C4-2B (cell line): ENCODE results near the gene YPEL4.

Experiments
- H3K27ac ChIP-seq: fragments of 450-650 bp; 2 replicates; pipeline ENCODE4 v1.5.1; 2017
- ZFX ChIP-seq: fragments of 450-650 bp; IDR thresholded peaks from 2 replicates; pipeline ENCODE4 v1.6.1; 2017
- TF ChIP-seq, protein P1 (sequence below): fragments of 450-650 bp; conservative IDR thresholded peaks from 2 replicates; pipeline ENCODE4 v1.5.1; 2017; ENCODE audit warnings: mild to moderate bottlenecking

Gene YPEL4

DNA sequence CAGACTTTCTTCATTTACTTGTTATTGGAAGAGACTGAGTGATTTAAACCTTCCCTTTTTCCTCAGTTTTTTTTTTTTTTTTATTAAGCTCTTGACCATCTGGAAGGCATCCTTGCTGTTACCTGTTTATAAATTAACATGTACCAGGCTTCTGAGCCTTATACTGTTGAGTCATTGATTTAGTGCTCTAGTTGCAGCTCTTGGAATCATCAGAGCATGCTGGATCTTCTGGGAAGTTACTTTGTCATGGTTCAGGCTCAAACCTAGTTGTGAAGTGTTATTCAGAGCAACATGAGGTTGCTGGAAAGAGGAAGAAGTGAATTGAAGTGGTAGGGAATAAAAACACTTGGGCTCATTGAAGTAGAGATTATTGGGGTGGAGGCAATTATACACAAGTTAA is 24.5 kb upstream of the YPEL4 start:
- TF ChIP-seq ZFX: no peak
- TF ChIP-seq, protein P1, sequence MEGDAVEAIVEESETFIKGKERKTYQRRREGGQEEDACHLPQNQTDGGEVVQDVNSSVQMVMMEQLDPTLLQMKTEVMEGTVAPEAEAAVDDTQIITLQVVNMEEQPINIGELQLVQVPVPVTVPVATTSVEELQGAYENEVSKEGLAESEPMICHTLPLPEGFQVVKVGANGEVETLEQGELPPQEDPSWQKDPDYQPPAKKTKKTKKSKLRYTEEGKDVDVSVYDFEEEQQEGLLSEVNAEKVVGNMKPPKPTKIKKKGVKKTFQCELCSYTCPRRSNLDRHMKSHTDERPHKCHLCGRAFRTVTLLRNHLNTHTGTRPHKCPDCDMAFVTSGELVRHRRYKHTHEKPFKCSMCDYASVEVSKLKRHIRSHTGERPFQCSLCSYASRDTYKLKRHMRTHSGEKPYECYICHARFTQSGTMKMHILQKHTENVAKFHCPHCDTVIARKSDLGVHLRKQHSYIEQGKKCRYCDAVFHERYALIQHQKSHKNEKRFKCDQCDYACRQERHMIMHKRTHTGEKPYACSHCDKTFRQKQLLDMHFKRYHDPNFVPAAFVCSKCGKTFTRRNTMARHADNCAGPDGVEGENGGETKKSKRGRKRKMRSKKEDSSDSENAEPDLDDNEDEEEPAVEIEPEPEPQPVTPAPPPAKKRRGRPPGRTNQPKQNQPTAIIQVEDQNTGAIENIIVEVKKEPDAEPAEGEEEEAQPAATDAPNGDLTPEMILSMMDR: no peak
- no peak overlapping the region for H3K27ac ChIP-seq

DNA sequence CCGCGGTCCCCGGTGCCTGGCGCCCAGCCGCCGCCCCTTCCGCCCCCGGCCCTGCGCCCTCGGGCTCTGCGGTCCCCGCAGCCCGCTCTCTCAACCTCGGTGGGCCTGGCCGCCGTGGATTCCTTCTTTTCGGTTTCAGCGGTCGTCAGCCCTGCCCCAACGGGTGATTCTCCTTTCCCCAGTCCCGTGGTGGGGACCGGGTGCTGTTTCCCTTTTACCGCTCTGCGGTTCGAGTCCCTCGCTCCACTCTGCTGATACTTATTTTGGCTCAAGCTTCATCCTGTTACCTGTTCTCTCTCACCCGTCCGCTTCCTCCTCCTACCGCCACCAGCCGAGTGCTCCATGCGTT is 18.7 kb upstream of the YPEL4 start:
- peak overlapping the region; percentile 97 for H3K27ac ChIP-seq
- TF ChIP-seq, protein P1: no peak
- TF ChIP-seq ZFX: 0 out of 2 replicates have a peak, but pooled peaks have one; percentile 79

DNA sequence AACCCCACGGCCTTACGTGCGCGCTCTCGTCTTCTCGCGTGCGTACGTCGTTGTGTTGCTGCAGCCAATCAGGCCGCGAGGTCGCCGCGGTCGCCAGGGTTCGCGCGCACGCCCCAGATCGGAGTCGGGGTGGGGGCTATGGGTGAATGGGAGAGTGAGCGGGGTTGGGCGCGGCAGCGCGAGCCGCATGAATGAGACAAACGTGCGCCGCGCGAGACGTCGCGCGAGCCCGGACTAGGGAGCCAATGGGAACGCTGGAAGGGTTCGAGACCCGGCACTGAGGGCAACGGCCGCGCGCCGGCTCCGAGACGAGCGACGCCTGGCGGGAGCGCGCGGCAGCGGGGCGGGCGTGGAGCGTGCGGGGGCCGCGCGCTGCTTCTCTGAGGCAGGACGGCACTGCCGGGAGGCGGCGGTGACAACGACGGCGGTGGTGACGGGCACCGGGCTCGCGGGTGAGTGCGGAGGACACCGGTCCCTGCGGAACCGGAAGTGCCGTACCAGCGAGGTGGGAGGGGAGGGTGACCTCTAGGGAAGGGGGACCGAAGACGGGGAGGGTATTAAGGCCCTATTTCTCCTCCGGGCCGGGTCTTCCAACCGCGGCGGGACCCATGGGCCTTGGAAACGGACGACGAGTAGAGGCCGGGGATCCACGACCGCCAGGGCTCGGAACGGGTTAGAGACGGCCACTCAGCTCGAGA is 18.2 kb upstream of the YPEL4 start, which contains the start of gene ZDHHC5:
ZDHHC5 (plus strand) TSS at position 379 of the 698 bp plus-strand sequence. CDS start 4,977 bp downstream, outside the sequence.
- H3K27ac ChIP-seq: peak within 1 kb of the TSS; percentile 97
- TF ChIP-seq, protein P1: peak; percentile 53
- no peak; the same call in 1 of the 2 replicates for TF ChIP-seq ZFX

DNA sequence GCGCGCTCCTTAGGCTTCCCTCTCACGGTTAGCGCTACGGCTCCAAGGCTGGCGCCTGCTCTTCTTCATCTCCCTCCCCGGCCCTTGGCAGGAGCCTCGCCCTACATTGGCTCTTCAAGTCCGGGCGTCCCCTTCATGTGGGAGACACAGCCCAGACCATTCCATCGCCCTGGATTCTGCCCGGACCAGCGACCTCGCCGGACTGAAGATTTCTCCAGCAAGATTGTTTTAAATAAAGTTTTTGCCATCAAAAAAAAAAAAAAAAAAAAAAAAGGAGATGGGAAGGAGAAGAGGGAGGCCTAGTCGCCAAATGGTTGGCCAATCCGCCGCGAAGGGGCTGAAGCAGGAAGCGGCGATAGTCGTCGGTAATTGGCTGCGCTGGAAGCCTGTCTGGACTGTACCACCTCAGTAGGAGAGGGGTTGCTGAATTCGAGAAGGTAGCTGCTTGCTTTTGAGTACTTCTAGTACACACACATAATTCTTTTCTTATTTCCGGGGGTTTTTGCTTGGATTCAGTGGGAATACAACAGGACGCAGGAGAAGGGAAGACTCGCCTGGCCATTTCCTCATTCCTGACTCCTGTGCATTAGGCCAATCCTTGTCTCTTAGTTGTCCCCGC is 17.5 kb upstream of the YPEL4 start:
- no peak for TF ChIP-seq ZFX
- TF ChIP-seq, protein P1: no peak
- peak overlapping the region; percentile 97 for H3K27ac ChIP-seq

DNA sequence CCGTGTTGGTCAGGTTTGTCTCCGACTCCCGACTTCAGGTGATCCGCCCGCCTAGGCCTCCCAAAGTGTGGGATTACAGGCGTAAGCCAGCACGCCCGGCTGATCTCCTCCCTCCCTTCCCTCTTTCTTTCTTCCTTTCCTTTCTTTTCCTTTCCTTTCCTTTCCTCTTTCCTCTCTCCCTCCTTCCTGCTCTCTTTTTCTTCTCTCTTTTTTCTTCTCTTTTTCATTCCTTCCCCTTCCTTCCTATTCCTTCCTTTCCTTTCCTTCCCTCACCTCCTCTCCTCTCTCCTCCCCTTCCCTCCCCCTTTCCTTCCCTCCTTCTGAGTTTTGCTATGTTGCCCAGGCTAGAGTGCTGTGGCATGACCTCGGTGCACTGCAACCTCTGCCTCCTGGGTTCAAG is 14.3 kb upstream of the YPEL4 start:
- TF ChIP-seq, protein P1: no peak
- TF ChIP-seq ZFX: no peak
- no peak overlapping the region for H3K27ac ChIP-seq

DNA sequence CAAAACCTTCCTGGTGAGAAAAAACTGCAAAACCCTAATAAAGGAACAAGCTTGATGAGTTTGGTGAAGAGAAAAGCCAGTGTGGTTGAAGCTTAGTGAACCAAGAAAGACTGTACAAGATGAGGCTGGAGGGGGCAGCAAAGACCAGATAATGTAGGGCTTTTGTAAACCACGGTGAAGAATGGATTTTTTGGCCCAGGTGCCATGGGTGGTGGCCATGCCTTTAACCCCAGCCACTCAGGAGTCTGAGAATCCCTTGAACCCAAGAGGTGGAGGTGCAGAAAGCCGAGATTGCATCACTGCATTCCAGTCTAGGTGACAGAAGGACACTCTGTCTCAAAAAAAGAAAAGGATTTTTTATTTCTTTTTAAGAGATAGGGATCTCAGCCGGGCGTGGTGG is 13.2 kb upstream of the YPEL4 start:
- TF ChIP-seq, protein P1: no peak; the same call in 1 of the 2 replicates
- TF ChIP-seq ZFX: no peak
- H3K27ac ChIP-seq: no peak overlapping the region

DNA sequence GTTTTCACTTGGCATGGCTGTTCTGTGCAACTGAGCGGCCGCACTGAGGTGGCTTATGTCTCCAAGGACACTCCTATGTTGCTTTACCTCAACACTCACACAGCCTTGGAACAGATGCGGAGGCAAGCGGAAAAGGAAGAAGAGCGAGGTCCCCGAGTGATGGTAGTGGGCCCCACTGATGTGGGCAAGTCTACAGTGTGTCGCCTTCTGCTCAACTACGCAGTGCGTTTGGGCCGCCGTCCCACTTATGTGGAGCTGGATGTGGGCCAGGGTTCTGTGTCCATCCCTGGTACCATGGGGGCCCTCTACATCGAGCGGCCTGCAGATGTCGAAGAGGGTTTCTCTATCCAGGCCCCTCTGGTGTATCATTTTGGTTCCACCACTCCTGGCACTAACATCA is 10.0 kb upstream of the YPEL4 start:
- TF ChIP-seq ZFX: no peak
- TF ChIP-seq, protein P1: no peak
- no peak overlapping the region for H3K27ac ChIP-seq
